Lower leg skin (tissue), 4 donors: ENCODE measurements around the gene F12. TPM values are rescaled to one million over a fixed set of nuclear protein-coding genes. Genes with fewer than 3 reads are reported as not detected.
"Not testable (repeated sequence)": the region's sequence is repeated elsewhere in the genome, so short reads cannot be mapped to it uniquely, and the experiment has no call there.

Experiments used
- DNase-seq, 2 donors: peaks; one replicate each; pipeline ENCODE4 v3.0.0-alpha.2; 2019; ENCODE audit warnings: low spot score in 2 of 2
- H3K4me3 ChIP-seq: fragments of 200-600 bp; sonication (generic); 2 replicates; pipeline ENCODE4 v1.5.1; 2017; ENCODE audit warnings: mild to moderate bottlenecking, low read depth; ENCODE audit not compliant: poor library complexity, severe bottlenecking
- CTCF ChIP-seq, 3 donors: fragments of 450-650 bp; IDR thresholded peaks; one replicate each; pipeline ENCODE4 v1.5.1; 2016; ENCODE audit warnings: antibody characterized with exemption in 3 of 3, mild to moderate bottlenecking in 3 of 3, moderate library complexity in 2 of 3
- POLR2A ChIP-seq, 2 donors: fragments of 450-650 bp; IDR thresholded peaks; one replicate each; pipeline ENCODE4 v1.6.1; 2016 to 2017; ENCODE audit warnings: antibody characterized with exemption in 2 of 2, mild to moderate bottlenecking in 1 of 2, moderate library complexity in 1 of 2
- WGBS, 2 donors: methylation state at CpG; one replicate each; pipeline ENCODE4 v1.1.5; 2018; 5-methylcytosine and 5-hydroxymethylcytosine counted together
- intact Hi-C: fragments of 100-400 bp; cut with DNase I; formaldehyde crosslinking; loops from one replicate; pipeline ENCODE4 v1.15.0; 2023; ENCODE audit warnings: low total_unique reads
- total RNA-seq, 4 donors: library from RNA; depleted of rRNA; stranded (reverse); fragments of >200 nt; gene quantifications; one replicate each; pipeline ENCODE4 v1.1.0, GENCODE V29; 2016

F12 gene
- total RNA-seq, 4 donors from 2014 or later = 1.9 to 14.5 (median 10.1) TPM

DNA sequence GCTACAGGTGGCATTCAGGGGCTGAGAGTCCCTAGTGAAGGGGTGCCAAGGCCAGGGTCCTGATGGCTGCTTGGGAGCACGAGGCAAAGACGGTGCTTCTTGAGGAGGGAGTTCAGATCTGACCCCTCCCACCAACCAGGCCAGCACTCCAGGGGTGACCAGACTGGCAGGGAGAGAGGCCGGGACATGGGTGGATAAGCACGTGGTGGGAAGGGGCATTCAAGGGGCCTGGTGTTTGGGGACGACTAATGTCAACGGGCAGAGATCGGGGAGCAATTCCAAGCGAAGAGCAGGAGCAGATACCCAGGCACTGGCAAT lies 47.1 kb downstream of the F12 start:
- WGBS, 2 donors = 21 to 39% methylated on average over 8 of the region's 8 CpGs
- intact Hi-C loops = no loop called here
- no peak for DNase-seq
- no peak overlapping the region for H3K4me3 ChIP-seq
- TF ChIP-seq CTCF (IDR thresholded peaks at IDR 0.05) (no peak), POLR2A (IDR thresholded peaks at IDR 0.05) (no peak)

DNA sequence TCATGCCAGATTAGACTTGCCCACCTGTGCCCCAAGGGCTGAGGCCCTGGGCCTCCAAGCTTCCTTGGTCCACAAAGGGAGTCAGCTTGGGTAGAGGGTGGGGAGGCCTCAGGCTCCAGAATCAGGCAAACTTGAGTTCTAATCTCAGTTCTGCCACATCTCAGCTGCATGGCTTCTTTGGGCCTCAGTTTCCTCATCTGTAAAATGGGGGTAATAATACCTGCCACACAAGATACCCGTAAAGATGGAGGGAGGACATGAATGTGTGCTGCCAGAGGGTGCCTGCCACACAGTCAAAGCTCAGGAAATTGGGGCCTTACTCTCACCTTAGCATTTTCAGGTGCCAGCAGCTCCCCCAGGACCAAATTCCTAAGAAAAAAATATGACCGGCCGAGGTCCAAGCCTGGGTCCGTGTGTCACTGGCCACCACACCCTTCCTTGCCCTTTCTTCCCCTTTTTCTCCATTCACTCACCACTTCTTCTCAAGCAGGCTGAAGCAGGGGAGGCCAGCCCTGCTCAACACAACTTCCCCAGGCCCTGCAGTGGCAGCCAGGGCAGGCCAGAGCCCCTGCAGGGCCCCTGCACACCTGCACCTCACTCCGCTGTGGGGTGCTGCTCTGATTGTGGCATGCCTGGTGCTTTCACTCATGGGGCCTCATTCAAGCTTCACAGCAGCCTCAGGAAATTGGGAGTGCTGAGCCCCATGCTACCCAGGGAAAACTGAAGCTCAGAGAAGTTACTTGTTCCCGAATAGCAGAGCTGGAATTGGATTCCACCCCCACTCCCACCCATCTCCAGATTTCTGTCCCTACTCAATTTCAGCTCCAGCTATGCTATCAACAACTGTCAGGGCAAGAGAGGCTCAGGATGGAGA lies 47.7 kb downstream of the F12 start:
- intact Hi-C loops = no loop called here
- H3K4me3 ChIP-seq = no peak overlapping the region
- TF ChIP-seq POLR2A (IDR thresholded peaks at IDR 0.05) = no peak
- TF ChIP-seq CTCF (IDR thresholded peaks at IDR 0.05) = no peak
- WGBS, 2 donors = 59 to 73% methylated on average over 6 of the region's 6 CpGs
- no peak for DNase-seq

GRCh38 chr5:177360740-177361139 lies 48.6 kb downstream of the F12 start:
- DNase-seq, intact Hi-C loops, H3K4me3 ChIP-seq: not testable (repeated sequence)
- WGBS, 2 donors = 86 to 87% methylated on average over 7 of the region's 7 CpGs

DNA sequence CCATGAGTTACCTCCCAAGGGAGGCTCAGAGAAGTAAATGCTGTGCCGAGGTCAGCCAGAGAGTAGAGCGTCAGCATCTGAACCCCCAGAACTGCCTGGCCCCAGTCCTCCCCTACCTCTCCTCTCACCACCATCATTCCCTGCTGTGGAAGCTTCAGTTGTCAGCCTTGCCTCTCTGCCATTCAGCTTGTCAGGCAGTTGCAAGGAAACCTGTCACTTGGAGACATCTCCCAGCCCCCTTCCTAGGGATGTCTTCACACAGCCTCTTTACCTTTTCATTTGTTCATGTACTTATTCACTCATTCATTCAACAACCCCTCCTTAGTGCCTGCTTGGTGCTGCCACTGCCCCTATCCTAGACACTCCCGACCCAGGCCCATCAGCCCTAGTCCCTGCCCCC lies 49.5 kb downstream of the F12 start:
- intact Hi-C loops = no loop called here
- TF ChIP-seq POLR2A (IDR thresholded peaks at IDR 0.05) (no peak), CTCF (IDR thresholded peaks at IDR 0.05) (no peak)
- no peak overlapping the region for H3K4me3 ChIP-seq
- WGBS, 2 donors = 82 to 84% methylated on average over 3 of the region's 3 CpGs
- no peak for DNase-seq

DNA sequence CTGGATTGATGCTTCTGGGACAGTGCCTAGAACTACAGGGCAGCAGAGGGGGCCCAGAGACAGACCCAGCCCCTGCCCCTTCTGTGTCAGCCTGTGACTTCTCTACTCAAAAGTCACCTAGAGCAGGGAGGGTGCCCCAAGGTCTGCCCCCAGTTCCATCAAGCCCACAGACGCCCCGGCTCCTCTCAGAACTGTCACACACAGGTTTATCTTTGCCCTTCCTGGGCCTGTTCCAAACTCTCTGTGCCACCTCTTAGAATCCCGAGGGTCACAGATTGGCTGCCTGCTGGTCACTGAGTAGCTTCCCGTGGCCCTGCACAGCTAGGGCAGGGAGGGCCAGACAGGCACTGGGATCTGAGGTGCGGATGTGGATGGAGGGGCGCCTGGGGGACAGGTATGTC lies 49.9 kb downstream of the F12 start:
- intact Hi-C loops = no loop called here
- no peak overlapping the region for H3K4me3 ChIP-seq
- WGBS, 2 donors = 80 to 87% methylated on average over 6 of the region's 6 CpGs
- no peak for DNase-seq
- TF ChIP-seq POLR2A (IDR thresholded peaks at IDR 0.05) (no peak), CTCF (IDR thresholded peaks at IDR 0.05) (no peak)

GRCh38 chr5:177358370-177358819 lies 51.0 kb downstream of the F12 start:
- intact Hi-C loops = no loop called here
- WGBS, 2 donors = 33 to 49% methylated on average over 4 to 5 of the region's 5 CpGs
- TF ChIP-seq CTCF (IDR thresholded peaks at IDR 0.05) = no peak
- no peak for TF ChIP-seq POLR2A (IDR thresholded peaks at IDR 0.05)
- H3K4me3 ChIP-seq = no peak overlapping the region
- no peak for DNase-seq
